ENCODE data around the gene SNCB.
A peak's percentile ranks its signal among the peaks of the same experiment; 100 is the strongest.

The SNCB gene

DNA sequence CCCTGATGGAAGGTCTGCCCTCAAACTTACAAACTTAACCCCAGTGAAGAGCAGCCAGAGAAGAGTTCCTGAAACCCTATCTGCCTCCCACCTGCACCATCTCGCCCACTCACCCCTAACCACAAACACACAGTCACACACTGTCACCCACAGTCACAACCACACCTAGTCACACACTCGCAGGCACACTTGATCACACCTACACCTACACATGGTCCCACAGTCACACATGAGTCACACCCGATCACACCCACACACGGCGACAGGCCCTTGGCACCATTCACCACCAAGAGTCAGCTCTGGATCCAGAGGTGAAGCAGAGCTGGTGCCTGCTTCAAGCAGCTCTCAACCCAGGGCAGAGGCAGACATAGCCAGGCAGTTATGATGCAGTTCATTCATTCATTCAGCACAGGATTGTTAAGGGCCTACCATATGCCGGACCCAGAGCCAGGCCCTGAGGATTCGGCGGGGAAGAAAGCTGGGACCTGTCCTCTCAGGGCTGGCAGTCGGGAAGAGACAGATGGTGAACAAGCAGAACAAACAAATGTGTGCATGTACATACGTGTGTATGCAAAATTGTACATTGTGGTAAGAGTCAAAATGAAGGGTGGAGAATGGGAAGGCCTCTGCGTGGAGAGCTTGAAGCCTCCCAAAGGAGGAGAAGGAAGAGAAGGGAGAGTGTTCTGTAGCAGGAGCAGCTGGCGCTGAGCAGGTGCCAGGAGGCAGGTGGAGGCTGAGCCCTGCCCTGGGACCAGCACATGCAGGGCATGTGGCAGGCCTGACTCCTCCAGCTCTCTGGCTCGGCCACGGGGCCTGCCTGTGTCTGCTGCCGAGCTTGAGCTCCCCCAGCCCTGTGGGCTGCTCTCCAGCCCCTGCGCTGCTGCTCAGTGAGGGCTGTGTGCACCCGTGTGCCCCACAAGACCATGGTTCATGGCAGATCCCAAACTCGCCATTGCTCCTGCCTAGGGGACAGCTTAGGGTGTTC, 23.4 kb upstream of the SNCB start:
- TF ChIP-seq, protein P1, sequence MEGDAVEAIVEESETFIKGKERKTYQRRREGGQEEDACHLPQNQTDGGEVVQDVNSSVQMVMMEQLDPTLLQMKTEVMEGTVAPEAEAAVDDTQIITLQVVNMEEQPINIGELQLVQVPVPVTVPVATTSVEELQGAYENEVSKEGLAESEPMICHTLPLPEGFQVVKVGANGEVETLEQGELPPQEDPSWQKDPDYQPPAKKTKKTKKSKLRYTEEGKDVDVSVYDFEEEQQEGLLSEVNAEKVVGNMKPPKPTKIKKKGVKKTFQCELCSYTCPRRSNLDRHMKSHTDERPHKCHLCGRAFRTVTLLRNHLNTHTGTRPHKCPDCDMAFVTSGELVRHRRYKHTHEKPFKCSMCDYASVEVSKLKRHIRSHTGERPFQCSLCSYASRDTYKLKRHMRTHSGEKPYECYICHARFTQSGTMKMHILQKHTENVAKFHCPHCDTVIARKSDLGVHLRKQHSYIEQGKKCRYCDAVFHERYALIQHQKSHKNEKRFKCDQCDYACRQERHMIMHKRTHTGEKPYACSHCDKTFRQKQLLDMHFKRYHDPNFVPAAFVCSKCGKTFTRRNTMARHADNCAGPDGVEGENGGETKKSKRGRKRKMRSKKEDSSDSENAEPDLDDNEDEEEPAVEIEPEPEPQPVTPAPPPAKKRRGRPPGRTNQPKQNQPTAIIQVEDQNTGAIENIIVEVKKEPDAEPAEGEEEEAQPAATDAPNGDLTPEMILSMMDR (IDR thresholded peaks at IDR 0.05; ENCODE audit: low read depth, low read length) = no peak
- TF ChIP-seq, protein P2, sequence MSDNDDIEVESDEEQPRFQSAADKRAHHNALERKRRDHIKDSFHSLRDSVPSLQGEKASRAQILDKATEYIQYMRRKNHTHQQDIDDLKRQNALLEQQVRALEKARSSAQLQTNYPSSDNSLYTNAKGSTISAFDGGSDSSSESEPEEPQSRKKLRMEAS (IDR thresholded peaks at IDR 0.05; ENCODE audit: low read depth, low read length) = no peak
- no peak for TF ChIP-seq MYC (IDR thresholded peaks at IDR 0.05; ENCODE audit: low read depth, low read length)
- no peak for TF ChIP-seq POLR2A (IDR thresholded peaks at IDR 0.05; ENCODE audit: extremely low read depth, insufficient read length)

DNA sequence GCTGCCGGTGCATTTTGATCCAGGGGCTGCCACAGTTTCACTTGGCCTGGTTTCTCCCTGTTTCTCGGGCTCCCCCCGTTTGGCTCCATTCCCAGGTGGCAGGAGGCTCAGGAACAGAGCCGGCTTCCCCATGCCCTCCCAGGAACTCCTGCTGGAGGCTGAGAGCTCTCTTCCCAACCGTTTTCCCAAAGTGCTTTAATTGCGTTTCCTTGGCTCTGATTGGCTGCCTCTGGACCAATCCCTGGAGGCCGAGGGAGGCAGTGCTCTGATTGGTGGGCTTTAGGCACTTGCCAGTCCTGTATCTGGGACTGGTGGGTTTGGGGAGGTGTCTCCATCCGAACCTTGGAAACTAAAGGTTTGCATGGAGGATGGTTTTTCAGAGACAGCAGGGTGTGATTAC, 21.8 kb upstream of the SNCB start:
- no peak for DNase-seq (ENCODE audit: low read depth)
- H3K4me3 ChIP-seq (ENCODE audit: low read depth, low read length) = no peak overlapping the region
- TF ChIP-seq, protein P2 (IDR thresholded peaks at IDR 0.05; ENCODE audit: low read depth, low read length) = no peak
- TF ChIP-seq POLR2A (IDR thresholded peaks at IDR 0.05; ENCODE audit: extremely low read depth, insufficient read length) (no peak), MYC (IDR thresholded peaks at IDR 0.05; ENCODE audit: low read depth, low read length) (no peak)
- TF ChIP-seq, protein P1 (IDR thresholded peaks at IDR 0.05; ENCODE audit: low read depth, low read length) = no peak

More for the DNA sequence above, 23.4 kb upstream of the SNCB start:
- no peak overlapping the region for H3K4me3 ChIP-seq (ENCODE audit: low read depth, low read length)
- DNase-seq (ENCODE audit: low read depth) = no peak

DNA sequence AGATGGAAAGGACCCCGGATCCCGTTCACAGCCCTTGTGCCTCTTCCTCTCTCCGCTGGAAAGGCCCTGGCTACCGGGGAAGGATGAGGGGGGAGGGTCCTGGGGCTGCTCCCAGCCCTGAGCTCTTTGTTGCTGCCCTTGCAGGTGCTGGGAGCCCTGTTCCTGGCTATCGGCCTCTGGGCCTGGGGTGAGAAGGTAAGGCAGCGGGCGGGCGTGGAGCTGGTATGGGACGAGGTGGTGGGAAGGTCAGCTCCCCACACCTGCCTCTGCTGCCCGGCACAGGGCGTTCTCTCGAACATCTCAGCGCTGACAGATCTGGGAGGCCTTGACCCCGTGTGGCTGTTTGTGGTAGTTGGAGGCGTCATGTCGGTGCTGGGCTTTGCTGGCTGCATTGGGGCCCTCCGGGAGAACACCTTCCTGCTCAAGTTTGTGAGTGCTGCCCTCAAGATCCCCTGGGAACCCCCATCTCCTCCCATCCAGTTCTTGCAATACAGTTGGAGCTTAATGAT, 21.2 kb upstream of the SNCB start:
- DNase-seq (ENCODE audit: low read depth) = peak; percentile 23
- TF ChIP-seq, protein P2 (IDR thresholded peaks at IDR 0.05; ENCODE audit: low read depth, low read length) = no peak
- no peak for TF ChIP-seq MYC (IDR thresholded peaks at IDR 0.05; ENCODE audit: low read depth, low read length)
- TF ChIP-seq, protein P1 (IDR thresholded peaks at IDR 0.05; ENCODE audit: low read depth, low read length) = no peak
- no peak for TF ChIP-seq POLR2A (IDR thresholded peaks at IDR 0.05; ENCODE audit: extremely low read depth, insufficient read length)
- no peak overlapping the region for H3K4me3 ChIP-seq (ENCODE audit: low read depth, low read length)

DNA sequence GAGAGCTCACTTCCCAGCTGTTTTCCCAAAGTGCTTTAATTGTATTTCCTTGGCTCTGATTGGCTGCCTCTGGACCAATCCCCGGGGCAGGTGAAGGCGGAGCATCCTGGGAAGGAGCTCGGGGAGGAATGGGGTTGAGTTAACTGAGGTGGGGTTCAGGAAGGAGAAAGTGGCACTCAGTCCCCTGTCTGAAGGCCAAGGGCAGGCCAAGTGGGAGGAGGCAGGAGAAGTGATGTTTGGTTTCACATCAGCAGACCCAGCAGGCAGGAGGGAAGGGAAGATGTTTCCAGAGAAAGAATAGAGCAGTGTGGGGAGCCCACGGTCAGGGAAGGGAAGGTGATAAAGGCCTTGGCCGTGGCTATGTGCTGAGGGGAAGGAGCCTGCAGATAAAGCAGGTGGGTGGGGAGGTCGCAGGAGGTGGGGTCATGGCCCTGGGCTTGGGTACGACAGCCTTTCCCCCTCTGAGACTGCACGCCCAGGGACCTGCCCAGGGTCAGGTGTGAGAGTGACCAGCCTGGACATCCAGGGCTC, 20.1 kb upstream of the SNCB start:
- TF ChIP-seq, protein P1 (IDR thresholded peaks at IDR 0.05; ENCODE audit: low read depth, low read length) = no peak
- no peak for TF ChIP-seq POLR2A (IDR thresholded peaks at IDR 0.05; ENCODE audit: extremely low read depth, insufficient read length)
- no peak for TF ChIP-seq MYC (IDR thresholded peaks at IDR 0.05; ENCODE audit: low read depth, low read length)
- TF ChIP-seq, protein P2 (IDR thresholded peaks at IDR 0.05; ENCODE audit: low read depth, low read length) = no peak
- DNase-seq (ENCODE audit: low read depth) = no peak
- no peak overlapping the region for H3K4me3 ChIP-seq (ENCODE audit: low read depth, low read length)

DNA sequence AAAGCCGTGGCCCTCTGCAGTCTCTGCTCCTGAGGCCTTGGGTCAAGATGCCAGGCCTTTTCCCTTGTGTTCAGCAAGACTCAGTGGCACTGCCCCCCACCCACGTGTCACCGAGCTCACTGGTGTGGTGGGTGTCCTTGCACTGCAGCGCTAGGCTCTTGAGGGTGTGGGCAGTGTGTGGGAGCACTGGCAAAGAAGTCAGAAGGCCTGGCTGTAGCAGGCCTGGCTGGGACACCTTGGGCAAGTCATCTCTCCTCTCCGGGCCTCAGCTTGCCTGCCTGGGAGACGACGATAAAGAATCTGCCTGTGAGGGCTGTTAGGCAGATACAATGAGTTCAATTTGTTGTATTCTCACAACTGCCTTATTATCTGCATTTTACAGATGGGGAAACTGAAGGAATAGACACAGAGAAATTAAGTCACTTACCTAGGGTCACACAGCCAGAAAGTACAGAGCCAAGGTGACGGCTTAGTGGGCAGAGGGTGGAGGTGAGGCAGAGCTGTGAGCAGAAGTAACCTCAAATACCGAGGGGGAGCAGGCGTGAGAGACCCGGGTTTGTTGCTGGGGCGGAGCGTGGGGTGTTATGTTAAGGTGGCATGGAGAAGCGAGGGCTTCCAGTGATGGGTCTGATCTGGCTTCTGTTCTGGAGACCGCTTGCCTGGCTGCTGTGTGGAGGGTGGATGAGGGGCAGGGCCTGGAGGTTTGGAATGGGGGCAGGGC, 18.3 kb upstream of the SNCB start:
- DNase-seq (ENCODE audit: low read depth) = no peak
- TF ChIP-seq, protein P1 (IDR thresholded peaks at IDR 0.05; ENCODE audit: low read depth, low read length) = no peak
- no peak for TF ChIP-seq POLR2A (IDR thresholded peaks at IDR 0.05; ENCODE audit: extremely low read depth, insufficient read length)
- TF ChIP-seq MYC (IDR thresholded peaks at IDR 0.05; ENCODE audit: low read depth, low read length) = no peak
- TF ChIP-seq, protein P2 (IDR thresholded peaks at IDR 0.05; ENCODE audit: low read depth, low read length) = no peak
- no peak overlapping the region for H3K4me3 ChIP-seq (ENCODE audit: low read depth, low read length)
